Epithelial cell of prostate (primary cell): Measurements from ENCODE around the gene HMHB1.
"Not testable (repeated sequence)": the region's sequence is repeated elsewhere in the genome, so short reads cannot be mapped to it uniquely, and the experiment has no call there.

Source experiments
- DNase-seq: peaks from one replicate; pipeline ENCODE4 v3.0.0-alpha.2; 2011; ENCODE audit warnings: low read depth, low spot score
- H3K27ac ChIP-seq: fragments of 450-650 bp; 2 replicates; pipeline ENCODE4 v1.5.1; 2017; ENCODE audit warnings: mild to moderate bottlenecking

Gene HMHB1

GRCh38 chr5:143800715-143801114 is 11.2 kb upstream of the HMHB1 start:
- H3K27ac ChIP-seq, result no peak overlapping the region
- no peak for DNase-seq

GRCh38 chr5:143801252-143801939 is 10.6 kb upstream of the HMHB1 start:
- H3K27ac ChIP-seq, result no peak overlapping the region

DNA sequence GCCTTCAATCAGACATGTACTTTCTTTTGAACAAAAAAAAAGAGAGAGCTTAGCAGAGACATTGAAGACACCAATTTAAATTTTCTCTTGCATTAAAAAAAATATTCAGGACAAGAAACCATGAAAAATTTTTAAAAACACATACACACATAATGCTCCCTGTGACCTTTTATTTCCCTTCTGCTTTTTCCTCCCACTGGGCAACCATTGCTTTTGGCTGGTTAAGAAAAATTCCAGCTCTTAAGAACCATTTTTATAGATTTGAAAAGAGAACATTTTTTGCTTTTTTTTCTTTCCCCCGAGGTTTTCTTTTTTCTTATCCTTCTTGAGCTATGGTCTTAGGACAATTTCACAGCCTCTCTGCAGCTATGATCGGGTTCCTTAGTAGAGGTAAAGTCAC is 6.1 kb upstream of the HMHB1 start:
- no peak overlapping the region for H3K27ac ChIP-seq
- no peak for DNase-seq

More at GRCh38 chr5:143801252-143801939, 10.6 kb upstream of the HMHB1 start:
- DNase-seq, result no peak

GRCh38 chr5:143806579-143806978 is 5.4 kb upstream of the HMHB1 start:
- no peak for DNase-seq
- no peak overlapping the region for H3K27ac ChIP-seq

DNA sequence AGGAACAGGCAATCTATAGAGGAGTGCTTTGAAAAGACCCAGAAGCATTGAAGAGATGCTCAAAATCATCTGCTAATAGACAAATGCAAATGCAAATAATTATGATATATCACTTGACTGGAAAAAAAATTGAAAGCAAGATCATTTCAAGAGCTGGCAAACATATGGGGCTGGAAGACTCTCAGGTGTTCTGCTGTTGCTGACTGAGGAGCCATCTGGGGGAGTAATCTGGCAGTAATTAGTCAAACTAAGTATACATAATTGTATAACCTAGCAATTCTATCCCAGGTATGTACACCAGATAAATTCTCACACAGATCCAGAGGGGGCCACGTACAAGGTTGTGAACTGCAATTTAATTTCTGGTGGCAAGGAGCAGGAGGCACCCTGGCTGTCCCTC is 4.6 kb upstream of the HMHB1 start:
- DNase-seq, result no peak
- no peak overlapping the region for H3K27ac ChIP-seq

- not testable (repeated sequence) for DNase-seq, H3K27ac ChIP-seq
Observed at GRCh38 chr5:143816370-143816769, 4.4 kb downstream of the HMHB1 start.

DNA sequence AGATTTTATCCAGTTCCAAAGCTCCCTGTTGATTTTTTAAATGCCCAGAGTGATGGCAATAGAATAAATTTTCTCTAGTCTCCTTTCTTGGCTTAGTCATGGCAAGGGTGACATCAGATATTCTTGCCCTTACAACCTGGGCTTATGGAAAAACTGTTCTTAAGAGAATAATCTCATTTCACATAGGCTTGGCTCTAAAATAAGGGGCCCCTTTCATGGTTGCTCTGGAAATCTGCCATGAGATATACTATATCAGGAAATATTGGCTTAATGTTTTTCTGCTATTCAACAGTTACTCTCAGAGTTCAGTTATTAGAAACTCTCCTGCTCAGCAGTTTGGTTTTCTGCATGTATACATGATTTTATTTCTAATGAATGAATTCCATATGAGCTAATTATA is 7.8 kb downstream of the HMHB1 start:
- no peak overlapping the region for H3K27ac ChIP-seq
- no peak for DNase-seq

DNA sequence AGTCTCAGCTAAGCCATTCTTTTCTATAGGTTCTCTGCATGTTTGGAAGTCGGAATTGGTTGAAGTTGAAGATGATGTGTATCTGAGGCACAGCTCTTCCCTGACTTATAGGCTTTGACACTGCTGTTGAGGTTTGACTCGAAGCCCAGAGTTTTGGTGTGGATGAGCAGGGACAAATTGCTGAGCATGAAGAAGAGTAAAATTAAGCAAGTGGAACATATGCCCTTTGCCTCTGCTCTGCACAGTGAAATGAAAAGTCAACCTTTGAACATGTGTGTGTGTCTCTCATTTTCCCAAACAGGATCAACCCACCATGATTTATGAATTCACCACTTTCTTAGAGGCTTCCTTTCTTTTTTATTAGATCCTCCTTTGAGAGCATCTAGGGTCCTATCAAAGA is 8.5 kb downstream of the HMHB1 start:
- DNase-seq, result no peak
- no peak overlapping the region for H3K27ac ChIP-seq

- DNase-seq, result no peak
- H3K27ac ChIP-seq, result no peak overlapping the region
Observed at GRCh38 chr5:143824851-143825720, 13.1 kb downstream of the HMHB1 start.

GRCh38 chr5:143826951-143827444 is 15.0 kb downstream of the HMHB1 start:
- no peak overlapping the region for H3K27ac ChIP-seq
- DNase-seq, result peak; percentile 83

GRCh38 chr5:143828710-143829109 is 16.7 kb downstream of the HMHB1 start:
- no peak for DNase-seq
- H3K27ac ChIP-seq, result no peak overlapping the region

DNA sequence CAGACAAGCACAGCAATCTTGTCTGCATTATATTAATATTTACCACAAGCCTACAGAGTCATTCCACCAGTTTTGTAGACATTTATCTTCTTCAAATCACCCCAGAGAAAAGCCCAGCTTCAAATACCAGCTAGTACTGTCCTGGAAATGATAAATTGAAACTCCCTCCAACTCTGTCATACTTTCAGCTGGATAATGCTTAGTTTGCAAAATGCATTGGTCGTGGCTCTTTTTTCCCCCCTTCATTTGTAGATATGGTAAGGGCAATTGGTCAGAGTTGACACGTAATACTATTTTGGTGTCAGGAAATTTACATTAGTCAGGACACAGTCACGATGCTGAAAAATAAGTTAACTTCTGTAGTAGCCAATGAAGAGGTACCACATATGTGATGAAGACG is 21.2 kb downstream of the HMHB1 start:
- no peak overlapping the region for H3K27ac ChIP-seq
- no peak for DNase-seq

DNA sequence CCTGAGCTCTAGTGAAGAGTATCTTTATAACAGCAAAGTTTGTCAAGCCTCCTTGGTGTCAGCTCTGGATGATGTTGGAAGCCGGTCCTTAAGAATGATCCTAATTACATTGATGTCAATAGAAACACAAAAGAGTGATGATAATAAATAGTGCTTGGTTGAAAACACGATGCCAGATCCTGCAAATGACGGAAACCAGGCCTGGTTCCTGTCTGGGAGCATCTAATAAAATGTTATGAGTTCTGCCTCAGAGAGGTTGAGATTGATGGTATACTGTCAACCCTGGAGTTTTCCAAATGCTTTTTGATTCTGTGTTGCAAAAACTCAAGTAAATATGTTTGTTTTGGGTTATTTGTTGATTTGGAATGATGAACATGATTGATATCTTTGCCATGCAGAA is 23.3 kb downstream of the HMHB1 start:
- DNase-seq, result no peak
- H3K27ac ChIP-seq, result no peak overlapping the region

- DNase-seq, result no peak
- no peak overlapping the region for H3K27ac ChIP-seq
Observed at GRCh38 chr5:143836161-143836725, 24.3 kb downstream of the HMHB1 start.

DNA sequence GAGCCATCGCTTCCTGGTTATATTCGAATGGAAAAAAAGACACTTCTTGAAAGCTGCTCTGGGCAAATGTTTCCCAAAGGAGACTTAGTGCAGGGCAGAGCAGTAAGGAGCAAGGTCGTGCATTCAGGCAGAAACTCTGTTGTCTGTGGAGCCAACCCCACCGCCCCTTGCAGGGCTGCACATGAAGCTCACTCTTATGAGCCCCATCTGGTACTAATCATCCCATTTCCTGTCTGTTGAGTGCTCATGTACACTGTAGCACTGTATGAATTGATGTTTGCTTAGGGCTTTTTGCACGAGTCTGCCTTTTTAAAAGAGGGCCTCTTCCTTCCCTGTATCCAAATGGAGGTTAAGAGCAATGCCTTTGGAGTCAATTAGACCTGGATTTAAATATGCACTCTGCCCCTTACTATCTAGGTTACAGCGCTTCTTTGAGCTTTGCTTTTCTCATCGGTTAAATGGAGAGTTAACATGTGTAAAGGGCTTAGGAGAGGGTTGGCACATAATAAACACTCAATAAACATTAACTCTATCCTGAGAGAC is 25.4 kb downstream of the HMHB1 start:
- no peak overlapping the region for H3K27ac ChIP-seq
- no peak for DNase-seq

DNA sequence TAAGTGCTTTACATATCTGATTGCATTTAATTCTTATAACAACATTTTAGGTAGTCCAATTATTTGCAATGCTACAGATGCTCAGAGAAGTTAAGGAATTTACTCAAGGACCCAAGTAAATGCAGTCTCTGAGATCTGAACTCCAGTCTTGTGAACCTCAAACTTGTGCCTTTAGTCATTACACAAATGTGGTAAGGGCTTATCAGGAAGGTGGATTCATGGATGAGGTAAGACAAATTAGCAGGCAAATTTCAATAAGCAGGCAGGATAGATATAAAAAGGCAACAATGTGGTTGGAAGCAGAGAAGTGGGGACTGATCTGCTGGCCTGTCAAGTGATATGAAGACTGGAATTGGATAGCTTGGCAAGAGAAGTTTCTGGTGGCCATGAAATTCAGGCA is 29.5 kb downstream of the HMHB1 start:
- DNase-seq, result no peak
- H3K27ac ChIP-seq, result no peak overlapping the region

GRCh38 chr5:143842920-143843319 is 31.0 kb downstream of the HMHB1 start:
- DNase-seq, result no peak
- no peak overlapping the region for H3K27ac ChIP-seq

DNA sequence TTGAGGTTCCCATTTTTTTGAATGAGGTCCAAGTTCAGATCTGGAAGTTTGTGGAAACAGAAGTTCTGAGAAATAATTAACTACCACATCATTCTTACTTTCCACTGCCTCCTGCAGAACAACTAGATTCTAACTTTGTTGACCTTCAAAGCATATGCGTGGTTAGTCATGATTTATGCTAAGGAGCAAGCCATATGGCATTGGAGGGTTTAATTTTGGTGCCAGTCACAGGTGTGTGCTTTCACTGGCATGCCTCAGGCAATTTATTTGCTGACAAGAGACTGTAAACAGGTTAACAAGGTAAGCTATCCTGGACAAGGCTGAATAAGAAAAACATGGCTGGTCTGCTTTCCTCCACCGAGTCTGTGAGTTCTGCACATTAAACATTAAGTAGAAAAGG is 31.5 kb downstream of the HMHB1 start:
- no peak for DNase-seq
- no peak overlapping the region for H3K27ac ChIP-seq

- DNase-seq, result no peak
Observed at GRCh38 chr5:143850050-143850683, 38.2 kb downstream of the HMHB1 start.

DNA sequence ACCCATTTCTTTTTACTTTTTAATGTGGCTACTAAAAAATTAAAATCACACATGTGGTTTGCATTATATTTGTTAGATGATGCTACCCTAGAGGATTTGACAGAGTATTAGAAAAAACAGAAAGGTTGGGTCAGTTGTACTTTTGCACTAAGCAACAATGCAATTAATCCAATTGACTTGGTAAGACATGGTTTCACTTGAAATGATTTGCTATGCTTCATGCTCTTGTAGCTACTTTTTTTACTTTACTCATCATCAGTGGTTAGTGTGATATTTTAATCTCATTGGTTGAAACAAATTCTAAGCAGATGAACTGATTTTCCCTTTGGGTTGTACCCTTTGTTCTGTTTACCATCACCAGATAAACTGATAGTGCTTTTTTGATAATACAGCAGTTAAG is 39.4 kb downstream of the HMHB1 start:
- no peak for DNase-seq
- no peak overlapping the region for H3K27ac ChIP-seq

More at GRCh38 chr5:143850050-143850683, 38.2 kb downstream of the HMHB1 start:
- no peak overlapping the region for H3K27ac ChIP-seq
